Measurements from ENCODE around the gene CDH2. TPM values are rescaled to one million over a fixed set of nuclear protein-coding genes. Genes with fewer than 3 reads are reported as not detected.

Gene CDH2
- total and polyA plus RNA-seq, 10 donors, result 0.96 to 40.2 (median 24.6) TPM

DNA sequence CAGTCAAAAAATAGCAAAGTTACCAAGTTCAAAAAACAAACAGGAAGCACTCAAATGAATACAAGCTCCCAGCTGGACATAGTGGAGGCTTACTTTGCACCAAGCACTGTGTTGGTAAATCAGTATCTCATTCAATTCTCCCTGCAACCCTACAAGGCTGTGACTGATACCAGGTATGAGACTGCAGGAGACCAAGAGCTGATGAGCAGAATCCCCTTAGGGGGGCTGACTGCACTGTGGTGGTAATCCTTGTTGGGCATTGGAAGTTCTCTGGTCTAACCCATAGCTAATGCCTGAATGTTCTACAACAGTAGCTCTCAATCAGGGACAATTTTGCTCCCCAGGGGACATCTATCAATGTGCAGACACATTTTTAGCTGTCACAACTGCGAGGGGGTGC lies 26.0 kb downstream of the CDH2 start:
- TF ChIP-seq POLR2A (IDR thresholded peaks at IDR 0.05) (no peak), POLR2AphosphoS5 (IDR thresholded peaks at IDR 0.05) (no peak)
- TF ChIP-seq, protein P1, sequence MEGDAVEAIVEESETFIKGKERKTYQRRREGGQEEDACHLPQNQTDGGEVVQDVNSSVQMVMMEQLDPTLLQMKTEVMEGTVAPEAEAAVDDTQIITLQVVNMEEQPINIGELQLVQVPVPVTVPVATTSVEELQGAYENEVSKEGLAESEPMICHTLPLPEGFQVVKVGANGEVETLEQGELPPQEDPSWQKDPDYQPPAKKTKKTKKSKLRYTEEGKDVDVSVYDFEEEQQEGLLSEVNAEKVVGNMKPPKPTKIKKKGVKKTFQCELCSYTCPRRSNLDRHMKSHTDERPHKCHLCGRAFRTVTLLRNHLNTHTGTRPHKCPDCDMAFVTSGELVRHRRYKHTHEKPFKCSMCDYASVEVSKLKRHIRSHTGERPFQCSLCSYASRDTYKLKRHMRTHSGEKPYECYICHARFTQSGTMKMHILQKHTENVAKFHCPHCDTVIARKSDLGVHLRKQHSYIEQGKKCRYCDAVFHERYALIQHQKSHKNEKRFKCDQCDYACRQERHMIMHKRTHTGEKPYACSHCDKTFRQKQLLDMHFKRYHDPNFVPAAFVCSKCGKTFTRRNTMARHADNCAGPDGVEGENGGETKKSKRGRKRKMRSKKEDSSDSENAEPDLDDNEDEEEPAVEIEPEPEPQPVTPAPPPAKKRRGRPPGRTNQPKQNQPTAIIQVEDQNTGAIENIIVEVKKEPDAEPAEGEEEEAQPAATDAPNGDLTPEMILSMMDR (IDR thresholded peaks at IDR 0.05 in 8 of 11, conservative IDR thresholded peaks at IDR 0.05 in 3 of 11), result no peak
- H3K9me3 ChIP-seq, result no peaks in the 10 kb centered on the region
- 72 to 86% (median 78%) methylated on average over 1 of the region's 1 CpG for WGBS, 5 donors
- no peaks in the 10 kb centered on the region for H3K36me3 ChIP-seq
- intact Hi-C loops (cut with DNase I; ENCODE audit: low total_unique reads), result no loop called here
- H3K4me1 ChIP-seq, result peaks cover 0 to 6% (median 0%) of the 10 kb centered on the region in 6 donors
- DNase-seq, result no peak
- H3K27me3 ChIP-seq (replicated peaks in 1 of 7), result no peaks in the 10 kb centered on the region
- H3K4me3 ChIP-seq, result no peak overlapping the region
- H3K27ac ChIP-seq, result no peak overlapping the region

DNA sequence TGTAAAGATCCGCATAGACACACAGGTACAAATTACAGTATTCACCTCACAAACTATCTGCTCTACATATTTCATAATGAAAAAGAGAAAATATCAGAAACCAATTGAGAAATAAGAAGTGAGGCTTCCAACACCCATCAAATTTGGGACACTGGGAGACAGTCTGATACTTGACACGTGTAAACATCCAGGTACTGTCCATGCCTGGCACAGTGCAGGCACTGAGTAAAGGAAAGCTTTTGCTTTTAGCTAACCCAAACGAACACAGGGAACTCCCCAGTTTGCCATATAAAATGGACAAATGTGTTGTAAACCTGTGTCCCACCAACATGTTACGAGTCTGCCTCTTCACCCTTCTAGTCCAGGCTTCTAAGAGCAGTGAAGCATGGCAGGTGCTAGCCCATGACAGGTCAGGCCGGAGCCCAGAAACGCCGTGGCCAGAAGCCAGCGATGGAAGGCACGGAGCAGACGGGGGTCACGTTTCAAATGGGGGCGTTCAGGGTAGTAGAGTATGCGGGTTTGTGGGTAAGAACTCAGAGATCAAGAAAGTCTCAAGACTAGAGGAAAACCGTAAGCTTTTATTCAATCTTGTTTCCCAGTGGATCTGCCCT lies 27.0 kb downstream of the CDH2 start:
- WGBS, 5 donors, result 84 to 93% (median 87%) methylated on average over 14 of the region's 14 CpGs
- H3K9me3 ChIP-seq, result no peaks in the 10 kb centered on the region
- no peaks in the 10 kb centered on the region for H3K27me3 ChIP-seq (replicated peaks in 1 of 7)
- TF ChIP-seq POLR2AphosphoS5 (IDR thresholded peaks at IDR 0.05) (no peak), POLR2A (IDR thresholded peaks at IDR 0.05) (no peak)
- TF ChIP-seq, protein P1 (IDR thresholded peaks at IDR 0.05 in 8 of 11, conservative IDR thresholded peaks at IDR 0.05 in 3 of 11), result no peak
- no peak overlapping the region for H3K27ac ChIP-seq
- peaks cover 0 to 6% (median 0%) of the 10 kb centered on the region in 6 donors for H3K4me1 ChIP-seq
- H3K36me3 ChIP-seq, result no peaks in the 10 kb centered on the region
- intact Hi-C loops (cut with DNase I; ENCODE audit: low total_unique reads), result no loop called here
- no peak overlapping the region for H3K4me3 ChIP-seq
- DNase-seq, result no peak

DNA sequence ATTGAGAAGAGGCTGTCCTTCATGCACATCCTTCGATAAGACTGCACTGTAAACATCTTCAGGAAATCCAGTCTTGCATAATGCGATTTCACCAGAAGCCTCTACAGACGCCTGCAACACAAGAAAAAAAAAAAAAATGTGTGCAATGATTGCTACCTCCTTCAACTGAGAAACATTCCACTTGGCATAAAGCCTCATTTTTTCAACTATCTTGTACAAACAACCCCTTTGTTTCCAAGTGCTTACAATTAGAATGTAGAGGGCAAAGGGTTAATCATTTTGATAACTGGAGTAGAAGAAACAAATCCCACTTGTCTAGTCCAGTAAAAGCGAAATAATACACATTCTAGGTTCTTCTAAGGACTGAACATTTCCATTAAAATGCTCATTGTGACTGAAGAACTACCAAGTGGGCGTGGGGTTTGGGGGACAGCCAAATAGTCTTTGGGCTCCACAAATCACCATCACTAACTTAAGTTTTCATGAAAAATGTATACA lies 29.2 kb downstream of the CDH2 start:
- TF ChIP-seq, protein P1 (IDR thresholded peaks at IDR 0.05 in 8 of 11, conservative IDR thresholded peaks at IDR 0.05 in 3 of 11), result no peak
- TF ChIP-seq POLR2AphosphoS5 (IDR thresholded peaks at IDR 0.05), result no peak
- TF ChIP-seq POLR2A (IDR thresholded peaks at IDR 0.05), result no peak
- no peaks in the 10 kb centered on the region for H3K9me3 ChIP-seq
- peaks cover 0 to 6% (median 0%) of the 10 kb centered on the region in 6 donors for H3K4me1 ChIP-seq
- H3K27me3 ChIP-seq (replicated peaks in 1 of 7), result no peaks in the 10 kb centered on the region
- H3K36me3 ChIP-seq, result no peaks in the 10 kb centered on the region
- WGBS, 5 donors, result 33 to 59% (median 44%) methylated on average over 5 of the region's 5 CpGs
- H3K4me3 ChIP-seq, result no peak overlapping the region
- DNase-seq, result no peak
- H3K27ac ChIP-seq, result peak overlapping the region in 3 of 8 donors; percentile 41 to 66 (median 58)
- intact Hi-C loops (cut with DNase I; ENCODE audit: low total_unique reads), result no loop called here

DNA sequence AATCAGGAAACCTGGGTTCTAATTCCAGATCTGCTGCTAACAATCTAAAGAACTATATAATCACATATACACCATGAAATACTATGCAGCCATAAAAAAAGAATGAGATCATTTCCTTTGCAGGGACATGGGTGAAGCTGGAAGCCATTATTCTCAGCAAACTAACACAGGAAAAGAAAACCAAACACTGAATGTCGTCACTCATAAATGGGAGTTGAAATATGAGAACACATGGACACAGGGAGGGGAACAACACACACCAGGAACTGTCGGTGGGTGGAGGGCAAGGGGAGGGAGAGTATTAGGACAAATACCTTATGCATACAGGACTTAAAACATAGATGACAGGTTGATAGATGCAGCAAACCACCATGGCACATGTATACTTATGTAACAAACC lies 33.2 kb downstream of the CDH2 start:
- peaks cover 0 to under 1% (median 0%) of the 10 kb centered on the region in 8 donors for H3K9me3 ChIP-seq
- no peak for DNase-seq
- no peak overlapping the region for H3K27ac ChIP-seq
- no peaks in the 10 kb centered on the region for H3K27me3 ChIP-seq (replicated peaks in 1 of 7)
- no peak overlapping the region for H3K4me3 ChIP-seq
- WGBS, 5 donors, result 61 to 83% (median 73%) methylated on average over 2 of the region's 2 CpGs
- H3K4me1 ChIP-seq, result peaks cover 0 to 6% (median 0%) of the 10 kb centered on the region in 6 donors
- TF ChIP-seq POLR2AphosphoS5 (IDR thresholded peaks at IDR 0.05) (no peak), POLR2A (IDR thresholded peaks at IDR 0.05) (no peak)
- TF ChIP-seq, protein P1 (IDR thresholded peaks at IDR 0.05 in 8 of 11, conservative IDR thresholded peaks at IDR 0.05 in 3 of 11), result no peak
- intact Hi-C loops (cut with DNase I; ENCODE audit: low total_unique reads), result no loop called here
- H3K36me3 ChIP-seq, result no peaks in the 10 kb centered on the region
